ENCODE results near the gene GRIK2. TPM values are rescaled to one million over a fixed set of nuclear protein-coding genes. Genes with fewer than 3 reads are reported as not detected.

The GRIK2 gene
- total and polyA plus RNA-seq, 3 experiments from 2014 or later, result not detected

- Mint-ChIP-seq H3K27me3 (no peaks in the 10 kb centered on the region), H3K36me3 (no peaks in the 10 kb centered on the region), H3K4me1 (no peaks in the 10 kb centered on the region), H3K4me3 (no peak overlapping the region), H3K9me3 (peaks cover 0 to 7% (median 4%) of the 10 kb centered on the region in 5 donors), H3K27ac (no peak overlapping the region)
- Histone ChIP-seq H3K36me3 (ENCODE audit: insufficient read depth, low read length) (no peaks in the 10 kb centered on the region), H3K27me3 (ENCODE audit: insufficient read depth, low read length, poor library complexity, severe bottlenecking) (no peaks in the 10 kb centered on the region), H3K27ac (ENCODE audit: low read depth, low read length) (no peak overlapping the region), H3K4me1 (ENCODE audit: insufficient read depth, low read length) (no peaks in the 10 kb centered on the region), H3K9me3 (ENCODE audit: low read length) (no peaks in the 10 kb centered on the region), H3K4me3 (ENCODE audit: low read length) (no peak overlapping the region)
- CTCF ChIA-PET, result no interaction called here
- POLR2A ChIA-PET, result no interaction called here
- DNase-seq, result no peak
Observed at GRCh38 chr6:101668496-101669030, 275.1 kb downstream of the GRIK2 start.

DNA sequence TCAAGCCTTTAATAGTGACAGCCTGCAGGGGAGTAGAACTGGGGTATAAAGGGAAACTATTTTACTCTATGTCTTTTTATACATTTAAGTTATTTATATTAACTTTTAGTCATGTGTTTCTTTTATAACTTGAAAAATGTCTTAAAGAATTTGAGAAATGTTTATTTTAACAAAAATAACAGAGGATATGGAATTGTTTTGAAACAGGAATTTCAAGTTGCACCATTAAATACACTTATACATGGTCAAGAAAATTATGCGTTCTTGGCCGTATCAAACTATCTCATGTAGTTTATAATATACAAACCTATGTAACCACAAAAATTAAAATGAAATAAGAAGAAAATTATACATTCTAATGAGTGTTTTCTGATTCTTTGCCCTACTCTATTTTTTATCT lies 282.7 kb downstream of the GRIK2 start:
- CTCF ChIA-PET, result no interaction called here

GRCh38 chr6:101682937-101683336 lies 289.4 kb downstream of the GRIK2 start:
- no peak for DNase-seq
- no peaks in the 10 kb centered on the region for H3K9me3 ChIP-seq (ENCODE audit: low read length)
- no peaks in the 10 kb centered on the region for H3K4me1 Mint-ChIP-seq
- H3K9me3 Mint-ChIP-seq, result peaks cover 0 to 8% (median 0%) of the 10 kb centered on the region in 5 donors
- H3K27ac ChIP-seq (ENCODE audit: low read depth, low read length), result no peak overlapping the region
- no peaks in the 10 kb centered on the region for H3K36me3 Mint-ChIP-seq
- ChIA-PET CTCF (no interaction called here), POLR2A (no interaction called here)
- no peak overlapping the region for H3K4me3 ChIP-seq (ENCODE audit: low read length)
- H3K27me3 Mint-ChIP-seq, result no peaks in the 10 kb centered on the region
- H3K27me3 ChIP-seq (ENCODE audit: insufficient read depth, low read length, poor library complexity, severe bottlenecking), result no peaks in the 10 kb centered on the region
- no peaks in the 10 kb centered on the region for H3K4me1 ChIP-seq (ENCODE audit: insufficient read depth, low read length)
- no peak overlapping the region for H3K27ac Mint-ChIP-seq
- H3K4me3 Mint-ChIP-seq, result no peak overlapping the region
- no peaks in the 10 kb centered on the region for H3K36me3 ChIP-seq (ENCODE audit: insufficient read depth, low read length)

More for the DNA sequence above, 282.7 kb downstream of the GRIK2 start:
- no peak for DNase-seq
- H3K9me3 Mint-ChIP-seq, result peaks cover 0 to 2% (median 0%) of the 10 kb centered on the region in 5 donors
- no peaks in the 10 kb centered on the region for H3K4me1 ChIP-seq (ENCODE audit: insufficient read depth, low read length)
- no peak overlapping the region for H3K4me3 Mint-ChIP-seq
- H3K27me3 Mint-ChIP-seq, result no peaks in the 10 kb centered on the region
- H3K9me3 ChIP-seq (ENCODE audit: low read length), result no peaks in the 10 kb centered on the region
- H3K27me3 ChIP-seq (ENCODE audit: insufficient read depth, low read length, poor library complexity, severe bottlenecking), result no peaks in the 10 kb centered on the region
- POLR2A ChIA-PET, result no interaction called here
- H3K36me3 Mint-ChIP-seq, result no peaks in the 10 kb centered on the region
- H3K4me3 ChIP-seq (ENCODE audit: low read length), result no peak overlapping the region
- no peaks in the 10 kb centered on the region for H3K4me1 Mint-ChIP-seq
- H3K36me3 ChIP-seq (ENCODE audit: insufficient read depth, low read length), result no peaks in the 10 kb centered on the region
- no peak overlapping the region for H3K27ac Mint-ChIP-seq
- H3K27ac ChIP-seq (ENCODE audit: low read depth, low read length), result no peak overlapping the region

DNA sequence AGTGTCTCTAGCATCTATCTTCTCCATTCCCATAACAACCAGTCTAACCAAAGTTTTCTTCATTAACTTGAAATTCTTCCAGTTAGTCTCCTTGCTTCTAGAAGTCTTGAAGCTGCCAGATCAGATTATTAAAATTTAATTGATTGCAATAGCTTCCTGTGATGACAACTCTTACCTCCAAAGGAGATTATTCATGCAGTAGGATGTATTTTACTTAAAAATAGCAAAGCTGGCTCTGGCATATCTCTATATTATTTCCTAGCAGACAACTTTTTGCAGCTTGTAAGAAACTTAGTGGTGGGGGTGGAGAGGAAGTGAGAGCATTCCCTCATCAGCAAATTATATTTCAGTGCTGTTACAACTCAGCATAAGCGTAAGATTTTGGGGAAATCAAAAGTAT lies 290.4 kb downstream of the GRIK2 start:
- Mint-ChIP-seq H3K9me3 (peaks cover 0 to 8% (median 0%) of the 10 kb centered on the region in 5 donors), H3K36me3 (no peaks in the 10 kb centered on the region), H3K4me1 (no peaks in the 10 kb centered on the region), H3K27me3 (no peaks in the 10 kb centered on the region), H3K4me3 (no peak overlapping the region), H3K27ac (no peak overlapping the region)
- no peaks in the 10 kb centered on the region for H3K36me3 ChIP-seq (ENCODE audit: insufficient read depth, low read length)
- ChIA-PET CTCF (no interaction called here), POLR2A (no interaction called here)
- H3K9me3 ChIP-seq (ENCODE audit: low read length), result no peaks in the 10 kb centered on the region
- no peak overlapping the region for H3K4me3 ChIP-seq (ENCODE audit: low read length)
- H3K27ac ChIP-seq (ENCODE audit: low read depth, low read length), result no peak overlapping the region
- no peaks in the 10 kb centered on the region for H3K4me1 ChIP-seq (ENCODE audit: insufficient read depth, low read length)
- H3K27me3 ChIP-seq (ENCODE audit: insufficient read depth, low read length, poor library complexity, severe bottlenecking), result no peaks in the 10 kb centered on the region
- DNase-seq, result no peak

DNA sequence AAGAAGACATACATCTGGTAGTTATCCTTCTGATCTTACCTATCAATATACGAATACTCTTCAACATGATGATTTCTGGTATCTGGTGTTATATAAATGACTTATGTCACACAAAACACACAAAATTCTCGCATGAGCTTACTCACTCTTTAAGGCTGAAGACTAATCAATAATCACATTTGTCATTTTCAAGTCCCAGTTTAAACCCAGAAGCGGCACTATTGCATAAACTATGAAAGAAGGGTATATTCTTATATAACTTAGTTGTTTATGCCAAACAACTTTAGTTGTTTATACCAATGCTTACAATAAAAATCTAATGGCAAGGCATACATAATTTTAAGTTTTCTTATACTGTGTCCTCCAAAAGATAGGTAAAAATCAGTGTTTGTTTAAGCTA lies 293.1 kb downstream of the GRIK2 start:
- Mint-ChIP-seq H3K27me3 (no peaks in the 10 kb centered on the region), H3K27ac (no peak overlapping the region), H3K4me3 (no peak overlapping the region), H3K4me1 (no peaks in the 10 kb centered on the region), H3K9me3 (peaks cover 0 to 8% (median 0%) of the 10 kb centered on the region in 5 donors), H3K36me3 (no peaks in the 10 kb centered on the region)
- Histone ChIP-seq H3K4me1 (ENCODE audit: insufficient read depth, low read length) (no peaks in the 10 kb centered on the region), H3K36me3 (ENCODE audit: insufficient read depth, low read length) (no peaks in the 10 kb centered on the region), H3K27me3 (ENCODE audit: insufficient read depth, low read length, poor library complexity, severe bottlenecking) (no peaks in the 10 kb centered on the region), H3K9me3 (ENCODE audit: low read length) (no peaks in the 10 kb centered on the region), H3K4me3 (ENCODE audit: low read length) (no peak overlapping the region), H3K27ac (ENCODE audit: low read depth, low read length) (no peak overlapping the region)
- ChIA-PET POLR2A (no interaction called here), CTCF (no interaction called here)
- DNase-seq, result no peak

GRCh38 chr6:101689156-101689555 lies 295.6 kb downstream of the GRIK2 start:
- POLR2A ChIA-PET, result no interaction called here

DNA sequence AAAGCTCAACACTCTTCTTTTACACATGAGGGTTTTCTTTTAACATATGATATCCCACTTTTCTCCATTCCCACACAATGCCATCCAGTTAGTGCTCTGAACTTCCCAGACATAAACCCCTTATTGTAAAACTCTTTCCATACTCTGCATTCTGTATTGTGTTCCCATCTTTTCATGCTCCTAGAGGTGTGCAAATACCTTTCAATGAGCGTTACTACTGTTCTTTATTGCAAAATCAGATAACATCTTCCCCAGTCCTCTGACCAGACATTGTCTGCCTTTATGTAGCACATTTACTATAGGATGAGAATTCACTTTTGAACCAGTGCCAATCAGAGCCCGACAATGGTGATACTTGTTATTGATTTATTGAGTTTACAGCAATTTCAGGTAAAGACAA lies 296.2 kb downstream of the GRIK2 start:
- H3K27me3 Mint-ChIP-seq, result no peaks in the 10 kb centered on the region
- no peak overlapping the region for H3K27ac Mint-ChIP-seq
- POLR2A ChIA-PET, result no interaction called here
- CTCF ChIA-PET, result no interaction called here
- H3K36me3 Mint-ChIP-seq, result no peaks in the 10 kb centered on the region
- H3K9me3 Mint-ChIP-seq, result peaks cover 0 to 4% (median 0%) of the 10 kb centered on the region in 5 donors
- Histone ChIP-seq H3K36me3 (ENCODE audit: insufficient read depth, low read length) (no peaks in the 10 kb centered on the region), H3K4me3 (ENCODE audit: low read length) (no peak overlapping the region), H3K27ac (ENCODE audit: low read depth, low read length) (no peak overlapping the region), H3K4me1 (ENCODE audit: insufficient read depth, low read length) (no peaks in the 10 kb centered on the region), H3K27me3 (ENCODE audit: insufficient read depth, low read length, poor library complexity, severe bottlenecking) (no peaks in the 10 kb centered on the region), H3K9me3 (ENCODE audit: low read length) (no peaks in the 10 kb centered on the region)
- no peaks in the 10 kb centered on the region for H3K4me1 Mint-ChIP-seq
- no peak overlapping the region for H3K4me3 Mint-ChIP-seq
- DNase-seq, result no peak

More at GRCh38 chr6:101689156-101689555, 295.6 kb downstream of the GRIK2 start:
- no peaks in the 10 kb centered on the region for H3K4me1 Mint-ChIP-seq
- H3K27me3 Mint-ChIP-seq, result no peaks in the 10 kb centered on the region
- no peak overlapping the region for H3K27ac Mint-ChIP-seq
- no peaks in the 10 kb centered on the region for H3K4me1 ChIP-seq (ENCODE audit: insufficient read depth, low read length)
- H3K4me3 Mint-ChIP-seq, result no peak overlapping the region
- H3K9me3 ChIP-seq (ENCODE audit: low read length), result no peaks in the 10 kb centered on the region
- CTCF ChIA-PET, result no interaction called here
- no peak overlapping the region for H3K27ac ChIP-seq (ENCODE audit: low read depth, low read length)
- DNase-seq, result no peak
- no peaks in the 10 kb centered on the region for H3K36me3 Mint-ChIP-seq
- H3K4me3 ChIP-seq (ENCODE audit: low read length), result no peak overlapping the region
- H3K36me3 ChIP-seq (ENCODE audit: insufficient read depth, low read length), result no peaks in the 10 kb centered on the region
- H3K27me3 ChIP-seq (ENCODE audit: insufficient read depth, low read length, poor library complexity, severe bottlenecking), result no peaks in the 10 kb centered on the region
- peaks cover 0 to 4% (median 0%) of the 10 kb centered on the region in 5 donors for H3K9me3 Mint-ChIP-seq

- no peaks in the 10 kb centered on the region for H3K27me3 Mint-ChIP-seq
- no peaks in the 10 kb centered on the region for H3K9me3 ChIP-seq (ENCODE audit: low read length)
- no peaks in the 10 kb centered on the region for H3K9me3 Mint-ChIP-seq
- H3K27ac ChIP-seq (ENCODE audit: low read depth, low read length), result no peak overlapping the region
- no peak for DNase-seq
- H3K4me1 Mint-ChIP-seq, result no peaks in the 10 kb centered on the region
- no peaks in the 10 kb centered on the region for H3K36me3 Mint-ChIP-seq
- H3K36me3 ChIP-seq (ENCODE audit: insufficient read depth, low read length), result no peaks in the 10 kb centered on the region
- H3K4me3 ChIP-seq (ENCODE audit: low read length), result no peak overlapping the region
- no peak overlapping the region for H3K27ac Mint-ChIP-seq
- ChIA-PET CTCF (no interaction called here), POLR2A (no interaction called here)
- no peaks in the 10 kb centered on the region for H3K4me1 ChIP-seq (ENCODE audit: insufficient read depth, low read length)
- no peaks in the 10 kb centered on the region for H3K27me3 ChIP-seq (ENCODE audit: insufficient read depth, low read length, poor library complexity, severe bottlenecking)
- no peak overlapping the region for H3K4me3 Mint-ChIP-seq
Observed at GRCh38 chr6:101700655-101701054, 307.1 kb downstream of the GRIK2 start.

DNA sequence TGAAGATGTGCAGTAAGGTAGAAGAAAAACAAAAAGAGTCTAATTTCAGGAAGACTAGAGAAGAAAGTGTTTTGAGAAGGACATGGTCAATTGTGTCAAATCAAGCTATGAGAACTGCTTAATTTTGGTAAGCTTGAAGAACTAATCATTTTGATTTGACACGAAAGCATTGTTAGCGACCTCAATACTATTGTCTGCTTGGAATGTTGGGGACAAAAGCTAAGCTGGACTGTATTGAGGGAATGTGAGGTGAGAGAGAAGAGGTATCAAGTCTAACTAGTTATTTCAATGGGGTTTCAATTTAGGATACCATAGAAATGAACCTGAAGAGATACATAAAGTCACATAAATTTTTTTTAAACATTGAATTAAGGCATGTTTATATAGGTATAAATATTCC lies 309.8 kb downstream of the GRIK2 start:
- no peaks in the 10 kb centered on the region for H3K4me1 Mint-ChIP-seq
- no peak overlapping the region for H3K4me3 ChIP-seq (ENCODE audit: low read length)
- H3K36me3 Mint-ChIP-seq, result no peaks in the 10 kb centered on the region
- no peak overlapping the region for H3K4me3 Mint-ChIP-seq
- no peaks in the 10 kb centered on the region for H3K27me3 Mint-ChIP-seq
- no peaks in the 10 kb centered on the region for H3K36me3 ChIP-seq (ENCODE audit: insufficient read depth, low read length)
- no peaks in the 10 kb centered on the region for H3K4me1 ChIP-seq (ENCODE audit: insufficient read depth, low read length)
- H3K27me3 ChIP-seq (ENCODE audit: insufficient read depth, low read length, poor library complexity, severe bottlenecking), result no peaks in the 10 kb centered on the region
- H3K9me3 Mint-ChIP-seq, result no peaks in the 10 kb centered on the region
- H3K27ac Mint-ChIP-seq, result no peak overlapping the region
- no peak overlapping the region for H3K27ac ChIP-seq (ENCODE audit: low read depth, low read length)
- no peaks in the 10 kb centered on the region for H3K9me3 ChIP-seq (ENCODE audit: low read length)
- DNase-seq, result no peak
- ChIA-PET POLR2A (no interaction called here), CTCF (no interaction called here)
